ENCODE results near the gene GOLGA6L7.
"Not testable (repeated sequence)": the region's sequence is repeated elsewhere in the genome, so short reads cannot be mapped to it uniquely, and the experiment has no call there.

Gene GOLGA6L7

DNA sequence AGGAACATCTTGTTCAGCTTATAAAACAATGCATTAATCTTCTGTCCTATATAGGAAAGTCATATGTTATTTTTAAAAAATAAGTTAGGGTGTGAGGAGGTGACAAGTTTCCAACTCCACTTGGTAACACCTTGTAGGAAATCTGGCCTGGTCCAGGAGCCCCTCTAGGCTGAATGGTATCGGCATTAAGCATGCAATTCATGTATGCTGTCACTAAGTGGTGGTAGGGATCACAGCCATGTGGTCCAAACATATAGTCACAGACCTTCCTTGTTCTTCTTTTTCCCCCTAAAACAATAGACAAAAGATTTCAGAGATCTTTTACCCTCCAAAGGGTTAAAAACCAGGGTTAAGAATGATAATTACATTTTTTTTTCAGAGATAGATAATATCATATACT, 33.2 kb upstream of the GOLGA6L7 start:
- peak; percentile 49 for DNase-seq

DNA sequence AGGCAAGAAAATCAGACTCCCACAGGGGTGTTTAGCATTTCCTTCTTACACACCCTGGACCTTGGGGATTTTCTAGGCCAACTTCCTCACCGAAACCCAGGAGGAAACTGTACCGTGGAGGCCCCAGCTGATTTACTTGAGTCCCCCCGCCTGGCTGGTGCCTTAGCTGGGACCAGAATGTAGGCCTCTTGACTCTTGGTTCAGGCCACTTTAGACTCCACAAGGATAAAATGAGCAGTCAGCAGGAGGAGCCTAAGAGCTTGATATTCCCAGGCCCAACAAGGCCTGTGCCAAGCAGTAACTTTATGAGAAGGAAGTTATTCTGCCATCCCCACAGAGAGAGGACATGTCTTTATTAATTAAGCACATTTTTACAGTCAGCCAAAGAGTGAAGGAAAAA, 32.7 kb upstream of the GOLGA6L7 start:
- DNase-seq = no peak

DNA sequence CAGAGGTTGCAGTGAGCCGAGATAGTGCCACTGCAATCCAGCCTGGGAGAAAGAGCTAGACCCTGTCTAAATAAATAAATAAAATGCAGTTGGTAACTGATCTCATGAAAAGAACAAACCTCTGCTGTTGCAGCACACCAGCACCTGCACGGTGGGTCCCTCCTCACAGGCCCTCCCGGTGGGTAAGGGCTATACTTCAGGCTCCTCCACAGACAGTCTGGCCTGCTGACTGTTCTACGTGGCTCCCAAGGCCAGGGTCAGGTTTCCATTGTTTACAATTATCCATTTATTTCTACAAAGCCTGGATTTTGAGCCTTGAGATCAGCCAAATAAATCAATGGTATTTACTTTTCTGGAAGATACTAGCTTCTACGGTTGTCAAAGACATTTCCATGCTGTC, 32.2 kb upstream of the GOLGA6L7 start:
- DNase-seq = no peak

DNA sequence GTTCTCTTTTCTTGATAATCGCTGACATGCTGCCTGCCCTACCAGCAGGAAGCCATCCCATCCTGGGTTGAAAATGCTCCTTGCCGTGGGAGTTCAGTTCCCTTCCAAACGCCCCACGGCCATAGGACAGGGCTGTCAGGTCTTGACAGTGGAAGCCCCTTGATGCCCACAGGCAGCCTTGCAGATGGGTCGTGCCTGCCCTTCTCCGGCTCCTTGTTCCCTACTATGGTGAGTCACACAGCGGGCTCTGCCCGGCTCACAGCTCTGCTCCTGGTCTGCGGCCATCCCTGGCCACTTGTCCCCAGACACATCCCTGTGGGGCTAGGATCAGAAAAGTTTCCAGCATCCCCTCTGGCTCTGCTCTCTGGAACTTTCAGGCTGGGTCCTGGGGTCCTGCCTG, 31.1 kb upstream of the GOLGA6L7 start:
- no peak for DNase-seq

DNA sequence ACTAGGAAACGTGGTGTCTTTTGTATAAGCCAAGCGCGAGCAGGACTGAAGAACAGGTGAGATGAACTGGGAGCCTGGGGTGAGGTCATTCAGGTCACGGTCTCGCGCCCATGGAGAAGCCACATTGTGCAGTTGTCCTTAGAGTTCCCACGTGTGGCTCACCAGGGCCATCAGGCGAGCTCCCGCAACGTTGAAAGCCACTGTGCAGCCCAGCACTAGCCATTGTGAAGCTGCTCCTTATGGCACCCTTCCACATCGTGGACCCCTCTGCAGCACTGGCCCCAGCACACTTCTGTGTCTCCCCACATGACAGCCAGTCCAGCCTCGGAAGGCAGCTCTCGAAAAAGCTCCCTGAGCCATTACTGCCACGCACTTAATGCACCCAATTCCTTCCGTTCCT, 29.8 kb upstream of the GOLGA6L7 start:
- DNase-seq = no peak

DNA sequence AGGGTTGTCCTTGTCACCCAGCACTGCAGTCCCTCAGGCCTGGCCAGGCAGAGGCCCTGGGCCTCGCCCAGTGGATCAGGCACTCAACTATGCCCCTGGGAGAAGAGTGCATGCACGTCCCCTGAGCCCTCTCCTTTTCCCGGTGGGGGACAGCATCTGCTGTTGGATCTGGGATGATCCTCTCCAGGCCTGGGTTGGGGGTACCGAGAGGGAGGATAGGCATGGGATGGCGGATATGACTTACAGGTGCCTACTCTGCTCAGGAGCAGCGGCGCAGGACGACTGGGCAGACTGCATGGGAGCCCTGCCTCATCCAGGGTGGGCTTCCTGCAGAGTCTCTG, 28.4 kb upstream of the GOLGA6L7 start:
- DNase-seq = no peak

DNA sequence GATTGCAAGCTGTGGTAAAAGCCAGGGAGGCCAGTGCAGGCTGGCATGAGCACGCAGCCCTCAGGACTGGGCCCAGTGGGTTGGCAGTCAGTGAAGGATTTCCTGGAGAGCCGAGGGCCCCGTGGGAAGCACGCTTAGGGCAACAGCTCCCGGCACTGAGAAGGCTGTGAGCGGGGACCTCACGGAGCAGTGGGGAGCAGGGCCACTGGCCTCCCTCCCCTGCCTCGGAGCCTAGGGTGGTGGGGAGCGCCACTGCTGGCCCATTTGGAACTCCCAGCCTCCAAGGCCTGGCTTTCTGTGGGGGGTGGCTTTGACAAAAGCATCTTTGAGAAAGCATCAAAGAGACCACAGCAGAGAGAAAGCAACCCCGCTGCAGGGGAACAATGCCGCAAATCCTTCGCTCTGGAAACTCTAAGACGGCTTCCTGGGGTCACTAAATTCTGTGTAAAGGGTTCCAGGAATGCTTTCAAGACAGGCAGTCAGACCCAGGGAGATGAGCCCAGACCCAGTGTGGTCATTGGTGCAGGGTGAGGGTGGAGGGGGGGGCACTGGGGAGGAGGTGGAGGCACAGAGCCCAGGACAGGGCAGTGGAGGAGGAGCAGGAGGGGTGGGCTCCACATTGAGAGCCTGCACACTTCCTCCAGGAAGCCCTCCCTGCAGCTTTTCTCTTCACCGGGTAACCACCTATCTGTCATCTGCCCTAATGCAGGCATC, 27.8 kb upstream of the GOLGA6L7 start:
- no peak for DNase-seq

DNA sequence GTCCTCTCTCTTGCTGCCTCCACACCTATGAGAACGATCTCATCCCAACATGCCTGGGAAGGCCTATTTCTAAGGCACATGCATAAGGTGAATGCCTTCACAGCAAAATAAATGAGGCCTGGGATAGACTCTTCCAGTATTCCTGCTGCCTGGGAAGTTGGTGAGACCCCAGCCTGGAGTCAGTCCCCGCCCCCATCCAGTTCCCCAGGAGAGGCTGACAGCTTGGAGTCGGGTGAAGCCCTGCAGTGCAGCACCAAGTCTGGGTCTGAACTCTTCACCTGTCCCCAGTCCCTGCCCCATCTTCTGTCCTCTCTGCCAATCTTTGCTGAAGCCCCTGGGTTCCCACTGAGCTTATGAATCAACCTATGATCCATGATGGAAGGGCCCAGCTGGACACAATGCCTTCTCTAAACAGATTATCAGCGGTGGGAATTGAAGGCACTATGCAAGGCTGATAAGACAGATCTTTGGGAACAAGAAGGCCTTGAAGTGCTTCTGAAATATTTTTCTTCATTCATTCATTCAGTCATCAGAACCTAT, 27.1 kb upstream of the GOLGA6L7 start:
- DNase-seq = no peak

DNA sequence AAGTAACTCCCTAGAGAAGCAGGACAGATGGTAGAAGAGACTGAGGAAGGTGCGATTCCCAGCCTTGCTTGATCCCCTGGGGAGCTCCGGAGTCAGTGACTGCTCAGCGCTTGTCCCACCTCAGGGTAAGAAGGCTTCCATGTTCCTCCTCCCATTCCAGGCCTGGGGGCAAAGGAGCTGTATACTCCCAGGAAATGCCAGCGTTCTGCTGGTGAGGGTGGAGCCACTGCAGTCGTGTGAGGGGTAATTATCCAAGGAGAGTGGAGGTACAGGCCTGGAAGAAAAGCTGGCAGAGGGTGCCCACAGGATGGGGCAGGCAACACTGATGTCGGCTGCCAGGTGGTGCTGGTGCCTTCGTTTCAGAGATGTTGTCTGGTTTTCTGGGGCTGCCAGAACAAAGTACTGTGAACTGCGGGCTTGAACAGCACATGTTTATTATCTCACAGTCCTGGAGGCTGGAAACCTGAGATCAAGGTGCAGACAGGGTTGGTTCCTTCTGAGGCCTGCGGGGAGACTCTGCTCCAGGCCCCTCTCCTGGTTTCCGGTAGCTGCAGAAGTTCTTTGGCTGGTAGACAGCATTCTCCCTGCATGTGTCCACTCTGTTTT, 25.2 kb upstream of the GOLGA6L7 start:
- no peak for DNase-seq

DNA sequence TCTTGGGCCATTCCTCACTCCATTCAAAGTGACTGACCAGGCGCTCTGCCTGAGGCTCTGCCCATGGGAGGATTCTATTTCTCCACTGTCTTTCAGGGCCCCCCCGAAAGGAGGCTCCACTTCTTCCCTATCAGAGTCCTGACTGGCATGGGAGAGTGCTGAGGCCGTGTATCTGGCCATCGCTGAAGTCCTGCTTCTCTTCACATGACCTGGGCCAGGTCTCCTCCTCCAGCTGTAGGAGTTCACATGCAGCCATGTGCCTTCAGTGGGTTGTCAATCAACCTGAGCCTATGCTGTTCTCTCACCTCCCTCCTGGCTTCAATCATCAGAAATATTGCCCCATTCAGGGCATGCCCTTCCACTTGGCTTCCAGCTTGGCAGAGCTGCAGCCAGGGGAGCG, 24.6 kb upstream of the GOLGA6L7 start:
- no peak for DNase-seq

DNA sequence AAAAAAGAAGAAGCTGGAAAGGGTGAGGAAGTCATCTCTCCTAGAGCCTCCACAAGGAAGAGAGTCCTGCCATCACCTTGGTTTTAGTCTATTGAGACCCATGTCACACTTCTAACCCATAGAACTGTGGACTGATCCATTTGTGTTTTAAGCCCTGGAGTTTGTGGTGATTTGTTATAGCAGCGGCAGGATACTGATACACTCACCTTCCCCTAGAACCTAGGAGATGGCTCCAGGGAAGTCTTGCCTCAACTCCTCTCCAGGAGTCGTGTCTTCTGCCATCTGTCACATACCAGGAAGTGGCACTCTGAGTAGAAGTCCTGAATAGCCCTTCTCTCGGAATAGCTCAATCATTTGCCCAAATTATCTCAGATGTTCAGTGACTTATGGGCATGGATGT, 22.7 kb upstream of the GOLGA6L7 start:
- DNase-seq = no peak

DNA sequence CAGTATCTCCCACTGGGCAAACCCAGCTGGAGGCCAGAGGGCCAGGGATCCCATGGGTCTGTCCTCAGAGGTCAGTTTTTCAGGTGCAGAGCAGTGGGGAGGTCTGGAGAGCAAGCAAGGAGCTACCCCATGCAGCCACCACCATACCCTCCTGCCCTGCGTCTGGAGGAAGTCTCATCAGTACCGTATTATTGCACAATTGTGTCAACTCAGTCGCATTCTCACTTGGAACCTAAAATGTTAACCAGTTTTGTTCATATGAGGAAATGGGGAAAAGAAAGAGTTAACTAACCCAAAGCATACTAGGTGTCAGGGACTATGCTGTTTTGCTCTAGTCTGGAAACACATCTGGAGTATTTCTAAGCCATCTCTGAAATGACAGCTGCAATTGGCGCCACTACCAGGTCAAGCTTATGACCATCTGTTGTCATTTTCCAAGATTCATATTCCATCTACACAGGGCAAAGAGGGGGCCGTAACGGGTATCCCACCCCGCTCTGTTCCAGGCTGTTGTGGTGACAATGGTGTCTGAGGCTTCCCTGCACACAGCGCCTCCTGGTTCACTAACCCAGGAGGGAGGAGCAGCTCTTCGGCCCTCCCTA, 20.4 kb upstream of the GOLGA6L7 start:
- no peak for DNase-seq

DNA sequence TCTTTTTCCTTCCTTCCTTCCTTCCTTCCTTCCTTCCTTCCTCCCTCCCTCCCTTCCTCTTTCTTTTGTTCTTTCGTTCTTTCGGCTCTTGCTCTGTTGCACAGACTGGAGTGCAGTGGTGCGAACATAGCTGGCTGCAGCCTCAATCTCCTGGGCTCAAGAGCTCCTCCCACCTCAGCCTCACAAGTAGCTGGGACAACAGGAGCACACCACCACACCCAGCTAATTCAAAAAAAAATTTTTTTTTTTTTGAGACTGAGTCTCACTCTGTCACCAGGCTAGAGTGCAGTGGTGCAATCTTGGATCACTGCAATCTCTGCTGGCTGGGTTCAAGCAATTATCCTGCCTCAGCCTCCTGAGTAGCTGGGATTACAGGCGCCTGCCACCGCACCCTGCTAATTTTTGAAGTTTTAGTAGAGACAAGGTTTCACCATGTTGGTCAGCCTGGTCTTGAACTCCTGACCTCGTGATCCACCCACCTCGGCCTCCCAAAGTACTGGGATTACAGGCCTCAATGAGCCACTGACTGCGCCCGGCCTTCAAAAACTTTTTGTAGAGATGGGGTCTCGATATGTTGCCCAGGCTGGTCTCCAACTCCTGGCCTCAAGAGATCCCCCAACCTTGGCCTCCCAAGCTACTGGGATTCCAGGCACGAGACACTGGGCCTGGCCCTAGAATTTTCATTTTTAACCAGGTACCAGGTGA, 13.3 kb upstream of the GOLGA6L7 start:
- DNase-seq = not testable (repeated sequence)

DNA sequence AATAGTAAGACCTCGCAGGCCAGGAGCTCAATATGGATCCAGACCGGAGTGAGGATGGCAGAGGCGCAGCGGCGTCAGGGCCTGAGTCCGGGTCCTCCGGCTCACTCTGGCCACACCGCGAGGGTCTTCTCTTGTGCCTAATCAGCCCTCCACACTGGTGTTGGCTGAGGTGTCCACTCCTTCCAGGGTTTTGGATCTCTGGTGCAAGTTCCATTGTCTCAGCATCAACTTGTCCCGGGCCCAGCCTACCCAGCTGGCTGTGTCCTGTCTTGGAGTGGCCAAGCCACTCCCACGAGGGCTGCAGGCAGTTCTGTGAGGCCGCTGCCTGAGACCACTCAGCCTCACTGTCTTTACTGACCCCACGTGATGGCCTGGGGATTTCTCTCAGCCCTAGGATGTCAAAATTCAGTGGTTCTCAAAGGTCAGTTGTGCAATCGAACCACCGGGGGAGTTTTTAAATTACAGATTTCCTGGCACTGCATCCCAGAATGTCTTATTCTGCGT, 12.6 kb upstream of the GOLGA6L7 start:
- no peak for DNase-seq

DNA sequence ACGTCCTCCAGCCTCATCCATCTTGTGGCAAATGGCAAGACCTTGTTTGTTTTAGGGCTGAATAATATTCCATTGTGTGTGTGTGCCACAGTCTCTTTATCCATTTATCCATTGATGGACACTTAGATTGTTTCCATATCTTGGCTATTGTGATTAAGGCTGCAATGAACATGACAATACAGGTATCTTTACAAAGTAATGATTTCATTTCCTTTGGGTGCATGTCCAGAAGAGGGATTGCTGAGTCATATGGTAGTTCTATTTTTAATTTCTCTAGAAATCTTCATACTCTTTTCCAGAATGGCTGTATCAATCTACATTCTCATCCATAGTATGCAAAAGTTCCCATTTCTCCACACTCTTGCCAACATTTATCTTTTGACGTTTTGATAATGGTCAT, 6.1 kb upstream of the GOLGA6L7 start:
- DNase-seq = not testable (repeated sequence)

DNA sequence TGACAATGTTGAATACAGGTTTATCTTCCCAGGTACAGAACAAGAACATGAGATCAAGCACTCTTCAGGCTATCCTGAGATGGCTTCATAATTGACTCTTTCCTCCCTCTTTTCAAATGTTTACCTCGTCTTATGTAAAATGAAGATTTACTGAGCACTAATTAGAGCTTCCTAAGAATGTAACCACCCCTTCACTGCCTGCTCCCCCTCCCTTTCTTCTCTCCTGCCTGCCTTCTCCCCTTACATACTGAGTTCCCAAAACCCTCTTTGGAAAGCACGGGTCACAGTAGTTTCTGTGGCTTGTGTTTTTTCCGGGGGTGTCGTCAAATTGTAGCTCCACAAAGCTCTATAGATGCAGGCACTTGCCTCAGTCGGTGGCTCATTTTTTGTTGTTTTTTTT, 5.2 kb upstream of the GOLGA6L7 start:
- DNase-seq = not testable (repeated sequence)

DNA sequence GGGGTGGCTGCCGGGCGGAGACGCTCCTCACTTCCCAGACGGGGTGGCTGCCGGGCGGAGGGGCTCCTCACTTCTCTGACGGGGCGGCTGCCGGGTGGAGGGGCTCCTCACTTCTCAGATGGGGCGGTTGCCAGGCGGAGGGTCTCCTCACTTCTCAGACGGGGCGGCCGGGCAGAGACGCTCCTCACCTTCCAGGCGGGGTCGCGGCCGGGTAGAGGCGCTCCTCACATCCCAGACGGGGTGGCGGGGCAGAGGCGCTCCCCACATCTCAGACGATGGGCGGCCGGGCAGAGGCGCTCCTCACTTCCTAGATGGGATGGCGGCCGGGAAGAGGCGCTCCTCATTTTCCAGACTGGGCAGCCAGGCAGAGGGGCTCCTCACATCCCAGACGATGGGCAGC, 1.3 kb upstream of the GOLGA6L7 start:
- not testable (repeated sequence) for DNase-seq

DNA sequence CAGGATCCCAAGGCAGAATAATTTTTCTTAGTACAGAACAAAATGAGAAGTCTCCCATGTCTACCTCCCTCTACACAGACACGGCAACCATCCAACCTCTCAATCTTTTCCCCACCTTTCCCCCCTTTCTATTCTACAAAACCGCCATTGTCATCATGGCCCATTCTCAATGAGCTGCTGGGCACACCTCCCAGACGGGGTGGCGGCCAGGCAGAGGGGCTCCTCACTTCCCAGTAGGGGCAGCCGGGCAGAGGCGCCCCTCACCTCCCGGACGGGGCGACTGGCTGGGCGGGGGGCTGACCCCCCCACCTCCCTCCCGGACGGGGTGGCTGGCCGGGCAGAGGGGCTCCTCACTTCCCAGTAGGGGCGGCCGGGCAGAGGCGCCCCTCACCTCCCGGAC, 827 bp upstream of the GOLGA6L7 start:
- not testable (repeated sequence) for DNase-seq

DNA sequence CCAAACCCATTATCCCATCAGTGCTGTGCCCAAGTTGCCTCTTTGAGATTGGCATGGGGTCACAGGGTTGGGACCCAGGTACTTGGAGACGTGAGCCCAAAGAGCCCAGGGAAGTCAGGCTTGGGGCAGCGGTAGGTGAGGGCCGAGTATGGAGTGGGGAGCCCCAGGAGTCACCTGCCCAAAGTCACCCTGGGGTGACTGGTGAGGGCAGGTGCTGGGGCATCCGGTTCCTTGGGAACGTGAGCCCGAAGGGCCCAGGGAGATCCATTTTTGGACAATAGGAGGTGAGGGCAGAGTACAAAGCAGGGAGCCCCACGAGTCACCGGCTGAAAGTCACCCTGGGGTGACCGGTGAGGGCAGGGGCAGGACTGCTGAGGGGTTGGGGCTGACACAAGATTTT, 485 bp downstream of the GOLGA6L7 start:
- DNase-seq = not testable (repeated sequence)

DNA sequence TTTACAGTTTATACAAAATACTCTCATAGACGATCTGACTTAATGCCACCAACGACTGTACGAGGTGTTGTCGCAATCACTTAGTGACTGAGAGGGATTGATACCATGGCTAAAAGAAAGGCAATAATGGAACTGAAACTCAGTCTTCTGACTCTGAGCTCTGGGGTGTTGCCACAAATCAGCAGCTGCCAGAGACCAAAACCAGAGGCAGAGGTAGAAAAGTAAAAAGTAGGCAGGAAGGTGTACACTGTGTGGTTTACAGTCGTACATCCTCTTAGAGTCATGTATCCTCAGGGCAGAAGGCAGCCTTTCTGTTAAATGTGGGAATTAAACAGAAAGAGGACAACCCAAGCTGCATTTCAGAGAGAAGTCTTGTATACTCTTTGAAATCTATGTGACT, 1.2 kb downstream of the GOLGA6L7 start:
- DNase-seq = not testable (repeated sequence)

DNA sequence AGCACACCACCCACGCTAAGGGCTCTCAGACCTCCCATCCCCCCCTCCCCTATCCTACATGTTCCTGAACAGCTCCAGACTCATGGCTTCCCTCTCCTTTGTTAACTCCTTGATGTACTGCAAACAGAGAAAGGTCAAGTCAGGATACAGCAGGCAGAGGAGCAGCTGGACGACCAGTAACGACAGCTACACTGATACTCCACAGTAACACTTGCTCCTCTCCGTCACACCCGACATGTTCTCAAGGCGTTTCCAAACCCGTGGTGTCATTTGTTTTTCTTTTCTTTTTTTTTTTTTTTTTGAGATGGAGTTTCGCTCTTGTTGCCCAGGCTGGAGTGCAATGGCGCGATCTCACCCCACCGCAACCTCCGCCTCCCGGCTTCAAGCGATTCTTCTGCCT, 4.3 kb downstream of the GOLGA6L7 start:
- not testable (repeated sequence) for DNase-seq

DNA sequence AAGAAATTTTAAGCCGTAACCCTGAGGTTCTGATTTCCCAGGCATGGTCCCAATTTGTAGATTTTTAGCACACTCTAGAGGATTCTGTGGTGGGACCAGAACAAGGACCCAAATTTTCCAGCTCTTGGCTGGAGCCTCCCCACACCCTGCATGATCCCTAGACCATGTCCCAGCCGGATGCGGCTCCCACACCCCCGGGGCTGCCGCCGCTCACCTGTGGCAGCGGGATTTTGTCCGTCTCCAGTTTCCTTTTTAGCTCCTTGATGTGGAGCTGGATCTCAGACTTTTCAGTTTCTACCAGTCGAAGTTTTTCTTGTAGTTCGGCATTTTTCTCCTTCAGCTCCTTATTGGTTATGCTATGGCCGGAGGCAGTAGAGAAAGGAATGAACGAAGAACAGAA, 4.9 kb downstream of the GOLGA6L7 start:
- not testable (repeated sequence) for DNase-seq

DNA sequence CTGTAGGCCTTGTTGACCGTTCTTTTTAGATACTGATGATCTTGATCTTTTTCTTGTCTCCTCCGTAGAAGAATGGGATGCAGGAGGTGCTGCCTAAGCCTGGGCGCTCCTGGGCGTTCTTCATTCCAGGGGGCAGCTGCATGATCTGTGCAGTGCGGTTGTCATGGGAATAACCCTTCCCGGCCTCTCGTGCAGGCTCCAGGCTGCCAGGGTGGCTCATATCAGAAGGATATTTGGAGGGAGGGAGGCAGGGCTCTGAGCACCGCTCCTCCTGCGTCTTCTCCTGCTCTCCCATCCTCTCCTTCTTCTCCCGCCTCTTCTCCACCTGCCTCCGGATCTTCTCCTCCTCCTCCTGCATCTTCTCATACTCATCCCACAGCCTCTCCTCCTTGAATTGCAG, 6.2 kb downstream of the GOLGA6L7 start:
- not testable (repeated sequence) for DNase-seq

Measured in hematopoietic multipotent progenitor cell treated with erythropoietin and hydrocortisone succinate and interleukin-3 and kit ligand, for 4 days (in vitro differentiated cells).